GM23338 (cell line): ENCODE measurements around the gene NAA25. TPM values are rescaled to one million over a fixed set of nuclear protein-coding genes. Genes with fewer than 3 reads are reported as not detected.
A peak's percentile ranks its signal among the peaks of the same experiment; 100 is the strongest.

Experiments used
- ATAC-seq: fragments of 200-7000 bp; cut with Tn5 transposase; 3 replicates; pipeline ENCODE4 v1.9.1; 2020
- DNase-seq: peaks from one replicate; pipeline ENCODE4 v3.0.0-alpha.2; 2015; ENCODE audit warnings: low spot score
- H2AFZ ChIP-seq: fragments of 200-600 bp; sonication (generic); 2 replicates; pipeline ENCODE4 v1.8.0; 2016; ENCODE audit warnings: antibody characterized with exemption, mild to moderate bottlenecking, moderate library complexity
- H3F3A ChIP-seq: fragments of 200-600 bp; sonication (generic); replicated peaks from 2 replicates; pipeline ENCODE4 v1.8.0; 2017; ENCODE audit warnings: antibody characterized with exemption, mixed run types, low read depth
- H3K27ac ChIP-seq: fragments of 200-600 bp; sonication (generic); 2 replicates; pipeline ENCODE4 v1.6.1; 2016; ENCODE audit warnings: low read depth
- H3K27me3 ChIP-seq: fragments of 200-600 bp; sonication (generic); 2 replicates; pipeline ENCODE4 v1.8.0; 2016; ENCODE audit warnings: mild to moderate bottlenecking, mixed run types, moderate library complexity; ENCODE audit not compliant: insufficient read depth
- H3K36me3 ChIP-seq: fragments of 200-600 bp; sonication (generic); 2 replicates; pipeline ENCODE4 v1.8.0; 2016; ENCODE audit warnings: mild to moderate bottlenecking; ENCODE audit not compliant: insufficient read depth
- H3K4me1 ChIP-seq: fragments of 200-600 bp; sonication (generic); 2 replicates; pipeline ENCODE4 v1.8.0; 2016; ENCODE audit warnings: mild to moderate bottlenecking, moderate library complexity; ENCODE audit not compliant: insufficient read depth
- H3K4me2 ChIP-seq: fragments of 200-600 bp; sonication (generic); 2 replicates; pipeline ENCODE4 v1.7.1; 2017; ENCODE audit warnings: mixed run types
- H3K4me3 ChIP-seq: fragments of 200-600 bp; sonication (generic); 2 replicates; pipeline ENCODE4 v1.6.1; 2016; ENCODE audit warnings: mixed run types
- H3K79me2 ChIP-seq: fragments of 200-600 bp; sonication (generic); replicated peaks from 2 replicates; pipeline ENCODE4 v1.8.0; 2017; ENCODE audit warnings: mild to moderate bottlenecking; ENCODE audit not compliant: insufficient read depth
- H3K9me2 ChIP-seq: fragments of 200-600 bp; sonication (generic); 2 replicates; pipeline ENCODE4 v1.8.0; 2017; ENCODE audit not compliant: insufficient read depth
- H4K20me1 ChIP-seq: fragments of 200-600 bp; sonication (generic); replicated peaks from 2 replicates; pipeline ENCODE4 v1.8.0; 2017; ENCODE audit warnings: mild to moderate bottlenecking; ENCODE audit not compliant: insufficient read depth
- H3K27ac Mint-ChIP-seq: 2 replicates; pipeline ENCODE4 v1.8.0; 2020; ENCODE audit warnings: inconsistent platforms, mild to moderate bottlenecking, moderate library complexity, mixed read lengths
- H3K27me3 Mint-ChIP-seq: 3 replicates; pipeline ENCODE4 v1.8.0; 2022; ENCODE audit warnings: low read depth, mild to moderate bottlenecking, moderate library complexity, mixed read lengths, inconsistent platforms; ENCODE audit not compliant: insufficient read depth, poor library complexity
- H3K36me3 Mint-ChIP-seq: 3 replicates; pipeline ENCODE4 v1.8.0; 2021; ENCODE audit warnings: low read depth, mild to moderate bottlenecking, inconsistent platforms, moderate library complexity, mixed read lengths
- H3K4me1 Mint-ChIP-seq: 3 replicates; pipeline ENCODE4 v1.8.0; 2020; ENCODE audit warnings: mild to moderate bottlenecking, inconsistent platforms, mixed read lengths
- H3K4me3 Mint-ChIP-seq: 3 replicates; pipeline ENCODE4 v1.8.0; 2021; ENCODE audit warnings: moderate library complexity, mild to moderate bottlenecking, inconsistent platforms, mixed read lengths
- H3K9me3 Mint-ChIP-seq: 3 replicates; pipeline ENCODE4 v1.8.0; 2020; ENCODE audit warnings: moderate library complexity, mild to moderate bottlenecking, inconsistent platforms, mixed read lengths
- CREB1 ChIP-seq: fragments of 250-450 bp; sonication (Bioruptor Pico); IDR thresholded peaks from 2 replicates; pipeline ENCODE4 v1.5.0; 2020; ENCODE audit warnings: low read depth, mild to moderate bottlenecking, moderate library complexity
- EZH2 ChIP-seq: fragments of 200-600 bp; sonication (generic); IDR thresholded peaks from one replicate; pipeline ENCODE4 v1.8.0; 2017; ENCODE audit warnings: antibody characterized with exemption, mild to moderate bottlenecking, low read depth; ENCODE audit not compliant: unreplicated experiment
- EZH2phosphoT487 ChIP-seq: fragments of 200-600 bp; sonication (generic); IDR thresholded peaks from one replicate; pipeline ENCODE4 v1.8.1; 2018; ENCODE audit warnings: antibody characterized with exemption; ENCODE audit not compliant: unreplicated experiment
- JUNB ChIP-seq: IDR thresholded peaks from one replicate; pipeline ENCODE4 v1.6.1; 2016; ENCODE audit warnings: antibody characterized with exemption; ENCODE audit not compliant: unreplicated experiment
- POLR2AphosphoS5 ChIP-seq: IDR thresholded peaks from 2 replicates; pipeline ENCODE4 v1.6.1; 2016; ENCODE audit warnings: antibody characterized with exemption, low read depth
- ZNF114 ChIP-seq: fragments of 250-450 bp; sonication (Bioruptor Pico); IDR thresholded peaks from 2 replicates; pipeline ENCODE4 v1.5.0; 2020; ENCODE audit warnings: mild to moderate bottlenecking, moderate library complexity
- ZNF331 ChIP-seq: fragments of 250-450 bp; sonication (Bioruptor Pico); IDR thresholded peaks from 2 replicates; pipeline ENCODE4 v1.5.0; 2020; ENCODE audit warnings: low read depth, mild to moderate bottlenecking, moderate library complexity
- polyA plus RNA-seq: library from polyadenylated mRNA; unstranded; fragments of >200 nt; fragmentation: Nextera tagmentation; extraction: Ambion mirVana; gene quantifications from 2 replicates; pipeline ENCODE4 v1.2.1, GENCODE V29; 2016
- total RNA-seq: library from RNA; depleted of rRNA; stranded (reverse); fragments of >200 nt; shearing (Covaris generic); gene quantifications from 2 replicates; pipeline ENCODE4 v1.2.3, GENCODE V29; 2014
- TF ChIP-seq, protein P1 (sequence below): fragments of 250-450 bp; sonication (Bioruptor Pico); IDR thresholded peaks from 2 replicates; pipeline ENCODE4 v1.5.0; 2020; ENCODE audit warnings: mild to moderate bottlenecking, moderate library complexity
- TF ChIP-seq, protein P2 (sequence below), 2 experiments: fragments of 200-600 bp in 1 of 2; sonication (generic) in 1 of 2; conservative IDR thresholded peaks; 2 replicates each; pipeline versions ENCODE4 v1.5.1 to v1.6.1; 2016 to 2017; ENCODE audit warnings: antibody characterized with exemption in 2 of 2, low read depth in 2 of 2, mild to moderate bottlenecking in 2 of 2, moderate library complexity in 1 of 2

The NAA25 gene
- total and polyA plus RNA-seq, 2 experiments from 2014 or later, result 49.0 to 55.1 TPM

DNA sequence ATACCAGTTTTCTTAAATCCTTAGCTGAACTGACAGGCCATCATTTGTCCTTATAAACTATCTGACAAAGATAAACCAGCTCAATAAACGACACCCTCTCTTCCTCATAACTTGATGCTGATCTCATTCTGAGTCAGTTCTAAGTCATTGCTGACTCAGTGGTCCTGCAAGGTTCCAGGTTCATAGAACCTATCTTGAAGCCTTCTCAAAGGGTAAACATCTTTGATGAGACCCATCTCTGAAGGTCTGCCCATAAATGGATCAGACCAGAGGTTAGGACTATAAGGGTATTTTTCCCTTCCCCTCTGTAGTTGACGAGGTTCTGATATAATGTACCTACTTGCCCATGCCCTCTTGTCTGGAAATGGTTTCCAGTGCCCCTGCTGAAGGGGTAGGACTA lies 11.9 kb downstream of the NAA25 start:
- H3F3A ChIP-seq, result 0 out of 2 replicates have a peak, but pooled peaks cover 6% of the 10 kb centered on the region
- H3K27ac ChIP-seq, result peak overlapping the region; percentile 67
- DNase-seq (no peak), ATAC-seq (no peak)
- H3K4me1 ChIP-seq, result no peaks in the 10 kb centered on the region
- no peak overlapping the region for H3K4me3 ChIP-seq
- no peaks in the 10 kb centered on the region for H3K4me1 Mint-ChIP-seq
- no peaks in the 10 kb centered on the region for H3K9me3 Mint-ChIP-seq
- H3K27ac Mint-ChIP-seq, result no peak overlapping the region; the same call in 1 of the 2 replicates
- H4K20me1 ChIP-seq, result peaks cover 66% of the 10 kb centered on the region
- H3K36me3 Mint-ChIP-seq, result peaks cover 81% of the 10 kb centered on the region
- no peaks in the 10 kb centered on the region for H3K9me2 ChIP-seq
- no peaks in the 10 kb centered on the region for H3K27me3 Mint-ChIP-seq
- no peak overlapping the region for H3K4me2 ChIP-seq
- H3K36me3 ChIP-seq, result peaks cover 33% of the 10 kb centered on the region
- peaks cover 100% of the 10 kb centered on the region for H3K79me2 ChIP-seq
- H3K27me3 ChIP-seq, result no peaks in the 10 kb centered on the region
- H2AFZ ChIP-seq, result no peak overlapping the region
- TF ChIP-seq POLR2AphosphoS5 (no peak), CREB1 (no peak), ZNF114 (CRISPR knock-in tag) (no peak), EZH2phosphoT487 (no peak), EZH2 (no peak), JUNB (no peak), ZNF331 (CRISPR knock-in tag) (no peak)
- TF ChIP-seq, protein P1, sequence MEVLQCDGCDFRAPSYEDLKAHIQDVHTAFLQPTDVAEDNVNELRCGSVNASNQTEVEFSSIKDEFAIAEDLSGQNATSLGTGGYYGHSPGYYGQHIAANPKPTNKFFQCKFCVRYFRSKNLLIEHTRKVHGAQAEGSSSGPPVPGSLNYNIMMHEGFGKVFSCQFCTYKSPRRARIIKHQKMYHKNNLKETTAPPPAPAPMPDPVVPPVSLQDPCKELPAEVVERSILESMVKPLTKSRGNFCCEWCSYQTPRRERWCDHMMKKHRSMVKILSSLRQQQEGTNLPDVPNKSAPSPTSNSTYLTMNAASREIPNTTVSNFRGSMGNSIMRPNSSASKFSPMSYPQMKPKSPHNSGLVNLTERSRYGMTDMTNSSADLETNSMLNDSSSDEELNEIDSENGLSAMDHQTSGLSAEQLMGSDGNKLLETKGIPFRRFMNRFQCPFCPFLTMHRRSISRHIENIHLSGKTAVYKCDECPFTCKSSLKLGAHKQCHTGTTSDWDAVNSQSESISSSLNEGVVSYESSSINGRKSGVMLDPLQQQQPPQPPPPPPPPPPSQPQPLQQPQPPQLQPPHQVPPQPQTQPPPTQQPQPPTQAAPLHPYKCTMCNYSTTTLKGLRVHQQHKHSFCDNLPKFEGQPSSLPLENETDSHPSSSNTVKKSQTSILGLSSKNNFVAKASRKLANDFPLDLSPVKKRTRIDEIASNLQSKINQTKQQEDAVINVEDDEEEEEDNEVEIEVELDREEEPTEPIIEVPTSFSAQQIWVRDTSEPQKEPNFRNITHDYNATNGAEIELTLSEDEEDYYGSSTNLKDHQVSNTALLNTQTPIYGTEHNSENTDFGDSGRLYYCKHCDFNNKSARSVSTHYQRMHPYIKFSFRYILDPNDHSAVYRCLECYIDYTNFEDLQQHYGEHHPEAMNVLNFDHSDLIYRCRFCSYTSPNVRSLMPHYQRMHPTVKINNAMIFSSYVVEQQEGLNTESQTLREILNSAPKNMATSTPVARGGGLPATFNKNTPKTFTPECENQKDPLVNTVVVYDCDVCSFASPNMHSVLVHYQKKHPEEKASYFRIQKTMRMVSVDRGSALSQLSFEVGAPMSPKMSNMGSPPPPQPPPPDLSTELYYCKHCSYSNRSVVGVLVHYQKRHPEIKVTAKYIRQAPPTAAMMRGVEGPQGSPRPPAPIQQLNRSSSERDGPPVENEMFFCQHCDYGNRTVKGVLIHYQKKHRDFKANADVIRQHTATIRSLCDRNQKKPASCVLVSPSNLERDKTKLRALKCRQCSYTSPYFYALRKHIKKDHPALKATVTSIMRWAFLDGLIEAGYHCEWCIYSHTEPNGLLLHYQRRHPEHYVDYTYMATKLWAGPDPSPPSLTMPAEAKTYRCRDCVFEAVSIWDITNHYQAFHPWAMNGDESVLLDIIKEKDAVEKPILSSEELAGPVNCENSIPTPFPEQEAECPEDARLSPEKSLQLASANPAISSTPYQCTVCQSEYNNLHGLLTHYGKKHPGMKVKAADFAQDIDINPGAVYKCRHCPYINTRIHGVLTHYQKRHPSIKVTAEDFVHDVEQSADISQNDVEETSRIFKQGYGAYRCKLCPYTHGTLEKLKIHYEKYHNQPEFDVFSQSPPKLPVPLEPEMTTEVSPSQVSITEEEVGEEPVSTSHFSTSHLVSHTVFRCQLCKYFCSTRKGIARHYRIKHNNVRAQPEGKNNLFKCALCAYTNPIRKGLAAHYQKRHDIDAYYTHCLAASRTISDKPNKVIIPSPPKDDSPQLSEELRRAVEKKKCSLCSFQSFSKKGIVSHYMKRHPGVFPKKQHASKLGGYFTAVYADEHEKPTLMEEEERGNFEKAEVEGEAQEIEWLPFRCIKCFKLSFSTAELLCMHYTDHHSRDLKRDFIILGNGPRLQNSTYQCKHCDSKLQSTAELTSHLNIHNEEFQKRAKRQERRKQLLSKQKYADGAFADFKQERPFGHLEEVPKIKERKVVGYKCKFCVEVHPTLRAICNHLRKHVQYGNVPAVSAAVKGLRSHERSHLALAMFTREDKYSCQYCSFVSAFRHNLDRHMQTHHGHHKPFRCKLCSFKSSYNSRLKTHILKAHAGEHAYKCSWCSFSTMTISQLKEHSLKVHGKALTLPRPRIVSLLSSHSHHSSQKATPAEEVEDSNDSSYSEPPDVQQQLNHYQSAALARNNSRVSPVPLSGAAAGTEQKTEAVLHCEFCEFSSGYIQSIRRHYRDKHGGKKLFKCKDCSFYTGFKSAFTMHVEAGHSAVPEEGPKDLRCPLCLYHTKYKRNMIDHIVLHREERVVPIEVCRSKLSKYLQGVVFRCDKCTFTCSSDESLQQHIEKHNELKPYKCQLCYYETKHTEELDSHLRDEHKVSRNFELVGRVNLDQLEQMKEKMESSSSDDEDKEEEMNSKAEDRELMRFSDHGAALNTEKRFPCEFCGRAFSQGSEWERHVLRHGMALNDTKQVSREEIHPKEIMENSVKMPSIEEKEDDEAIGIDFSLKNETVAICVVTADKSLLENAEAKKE (CRISPR knock-in tag), result no peak
- TF ChIP-seq, protein P2, sequence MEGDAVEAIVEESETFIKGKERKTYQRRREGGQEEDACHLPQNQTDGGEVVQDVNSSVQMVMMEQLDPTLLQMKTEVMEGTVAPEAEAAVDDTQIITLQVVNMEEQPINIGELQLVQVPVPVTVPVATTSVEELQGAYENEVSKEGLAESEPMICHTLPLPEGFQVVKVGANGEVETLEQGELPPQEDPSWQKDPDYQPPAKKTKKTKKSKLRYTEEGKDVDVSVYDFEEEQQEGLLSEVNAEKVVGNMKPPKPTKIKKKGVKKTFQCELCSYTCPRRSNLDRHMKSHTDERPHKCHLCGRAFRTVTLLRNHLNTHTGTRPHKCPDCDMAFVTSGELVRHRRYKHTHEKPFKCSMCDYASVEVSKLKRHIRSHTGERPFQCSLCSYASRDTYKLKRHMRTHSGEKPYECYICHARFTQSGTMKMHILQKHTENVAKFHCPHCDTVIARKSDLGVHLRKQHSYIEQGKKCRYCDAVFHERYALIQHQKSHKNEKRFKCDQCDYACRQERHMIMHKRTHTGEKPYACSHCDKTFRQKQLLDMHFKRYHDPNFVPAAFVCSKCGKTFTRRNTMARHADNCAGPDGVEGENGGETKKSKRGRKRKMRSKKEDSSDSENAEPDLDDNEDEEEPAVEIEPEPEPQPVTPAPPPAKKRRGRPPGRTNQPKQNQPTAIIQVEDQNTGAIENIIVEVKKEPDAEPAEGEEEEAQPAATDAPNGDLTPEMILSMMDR (conservative IDR thresholded peaks at IDR 0.05; ENCODE audit: low read depth in 2 of 2), result no peak
- no peak overlapping the region for H3K4me3 Mint-ChIP-seq
